Ramos (cell line): ENCODE results near the gene C11orf86.

ENCODE experiments used
- in situ Hi-C: fragments of 300-500 bp; cut with MboI; formaldehyde crosslinking; loops from one replicate; pipeline ENCODE4 v1.14.3; 2022; ENCODE audit warnings: low sequenced_read_pairs; ENCODE audit not compliant: unreplicated experiment

C11orf86 gene

DNA sequence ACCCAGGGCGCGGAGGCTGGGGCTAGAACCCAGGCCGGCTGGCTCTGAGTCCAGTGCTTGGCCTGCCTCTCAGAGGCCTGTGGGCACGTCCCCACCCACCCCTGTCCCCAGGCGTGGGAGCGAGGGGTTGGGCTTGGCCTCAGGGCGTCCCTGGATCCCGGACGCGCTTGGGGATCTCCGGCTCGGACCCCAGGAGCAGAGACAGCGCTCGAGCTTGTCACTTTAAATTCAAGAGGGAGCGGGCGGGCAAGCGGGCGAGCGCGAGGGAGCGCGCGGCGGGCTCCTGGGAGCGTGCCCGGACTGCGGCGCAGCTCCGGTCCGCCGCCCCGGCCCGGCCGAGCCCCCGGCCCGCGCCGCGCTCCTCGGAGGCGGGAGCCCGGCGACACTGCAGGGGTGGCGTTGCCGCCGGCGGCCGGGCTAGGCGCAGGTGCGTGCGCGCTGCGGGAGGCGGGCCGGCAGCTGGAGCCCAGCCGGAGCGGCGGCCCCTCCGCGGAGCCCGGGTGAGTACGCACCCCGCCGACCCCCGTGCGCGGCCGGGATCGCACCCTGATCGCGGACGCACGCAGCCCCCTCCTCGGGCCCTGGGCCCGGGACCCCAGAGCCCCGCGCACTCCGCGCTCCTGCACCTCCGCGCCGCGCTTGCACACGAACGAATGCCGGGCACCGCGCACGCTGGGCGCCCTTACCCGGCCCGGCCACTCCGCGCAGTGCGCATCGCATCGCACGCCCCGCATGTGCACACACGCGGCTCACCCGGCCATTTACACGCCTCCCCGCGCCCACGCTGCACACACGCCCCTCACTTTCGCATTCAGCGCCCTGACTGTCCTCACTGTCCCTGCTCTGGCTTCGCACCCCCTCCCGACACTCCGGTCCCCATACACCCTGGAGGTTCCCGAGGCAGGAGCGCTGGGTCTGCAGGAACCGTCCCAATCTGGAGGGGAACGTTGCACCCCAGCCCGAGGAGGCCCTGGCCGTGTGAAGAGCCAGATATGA lies 48.2 kb downstream of the C11orf86 start, which contains the start of gene SYT12:
Gene SYT12, plus strand, starts transcription at position 174 of the 996 bp plus-strand sequence. CDS start 7,011 bp downstream, outside the sequence.
- in situ Hi-C loops, result no loop called here

DNA sequence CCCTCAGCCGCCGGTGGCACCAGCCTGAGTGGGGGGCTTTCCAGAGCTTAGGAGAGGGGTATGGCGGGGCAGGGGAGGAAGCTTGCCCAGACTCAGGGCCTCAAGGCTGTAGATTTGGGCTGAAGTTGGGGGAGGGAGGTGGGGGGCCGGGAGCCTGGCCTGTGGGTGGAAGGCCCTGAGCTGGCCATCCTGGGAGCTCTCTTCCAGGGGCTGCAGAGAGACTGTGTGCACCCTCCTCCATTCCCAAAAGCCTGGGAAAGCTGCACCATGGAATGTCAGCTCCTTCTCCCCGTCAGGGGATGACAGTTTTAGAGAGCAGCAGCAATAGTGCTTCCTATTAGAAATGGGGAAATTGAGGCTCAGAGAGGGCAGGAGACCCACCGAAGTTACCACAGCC lies 48.9 kb downstream of the C11orf86 start:
- in situ Hi-C loops, result no loop called here

DNA sequence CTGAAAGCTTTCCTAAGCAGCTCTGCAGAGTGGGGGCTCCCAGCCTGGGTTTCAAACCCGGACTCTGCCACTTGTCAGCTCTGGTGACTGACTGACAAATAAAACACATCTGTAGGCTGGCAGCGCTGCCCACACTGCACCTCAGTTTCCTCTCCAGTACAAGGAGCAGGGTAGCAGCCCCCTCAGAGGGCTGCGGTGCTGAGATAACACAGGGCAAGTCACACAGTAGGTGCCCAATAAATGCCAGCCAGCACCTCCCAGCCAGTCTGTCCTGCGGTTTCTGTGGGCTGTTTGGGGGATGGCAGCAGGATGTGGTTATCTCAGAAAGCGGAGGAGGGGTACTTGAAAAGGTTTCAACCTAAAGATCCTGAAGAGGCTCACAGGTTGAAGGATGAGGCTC lies 49.3 kb downstream of the C11orf86 start:
- in situ Hi-C loops, result no loop called here

DNA sequence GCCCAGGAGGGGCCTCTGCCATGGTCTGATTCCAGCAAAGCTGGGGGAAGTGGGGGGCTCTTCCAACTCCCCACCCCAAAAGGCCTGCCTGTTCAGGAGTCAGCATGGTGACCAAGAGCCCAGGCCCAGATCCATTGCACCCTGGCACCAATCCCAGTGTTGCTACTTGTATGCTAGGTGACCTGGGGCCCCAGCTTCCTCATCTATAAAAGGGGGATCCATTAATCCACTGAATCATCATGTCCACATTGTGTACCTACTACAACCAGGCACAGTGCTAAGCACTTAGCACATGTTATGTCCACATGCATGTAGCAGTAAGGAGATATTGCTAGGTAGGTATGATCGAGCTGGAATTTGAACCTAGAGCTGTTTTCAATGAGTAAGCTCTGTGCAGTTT lies 49.9 kb downstream of the C11orf86 start:
- in situ Hi-C loops, result no loop called here

DNA sequence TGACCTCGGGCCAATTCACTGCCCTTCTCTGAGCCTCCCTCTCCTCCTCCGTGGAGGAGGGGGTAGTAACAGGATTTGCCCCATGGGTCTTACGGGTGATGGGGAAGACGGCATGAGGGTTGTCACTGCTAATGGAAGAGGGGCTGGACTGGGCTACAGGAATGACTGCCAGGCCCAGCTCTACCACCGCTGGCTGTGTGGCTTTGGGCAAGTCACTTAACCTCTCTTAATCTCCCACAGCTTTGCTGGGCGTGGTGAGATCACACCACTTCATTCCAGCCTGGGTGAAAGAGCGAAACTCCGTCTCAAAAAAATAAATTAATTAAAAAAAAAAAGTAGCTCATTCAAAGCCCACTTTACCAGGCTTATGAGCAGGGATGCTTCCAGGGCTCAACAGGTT lies 50.6 kb downstream of the C11orf86 start:
- in situ Hi-C loops, result no loop called here
